Measurements from ENCODE around the gene SLC49A3.
"Not testable (repeated sequence)": the region's sequence is repeated elsewhere in the genome, so short reads cannot be mapped to it uniquely, and the experiment has no call there.

SLC49A3 gene

GRCh38 chr4:647481-647880 is 41.5 kb downstream of the SLC49A3 start:
- Histone ChIP-seq H3K9me3 (ENCODE audit: insufficient read depth, low read depth, low read length) (peaks cover 37% of the 10 kb centered on the region; the same call in 1 of the 2 replicates), H4K20me1 (ENCODE audit: insufficient read depth, low read length, poor library complexity, severe bottlenecking) (no peaks in the 10 kb centered on the region), H3K4me2 (ENCODE audit: low read depth, low read length, poor library complexity, severe bottlenecking) (no peak overlapping the region), H3K9me2 (replicated peaks; ENCODE audit: low read depth, low read length) (no peaks in the 10 kb centered on the region), H2AFZ (ENCODE audit: low read length) (no peak overlapping the region), H3K27me3 (ENCODE audit: insufficient read depth, low read length, poor library complexity, severe bottlenecking) (no peaks in the 10 kb centered on the region), H3K79me2 (ENCODE audit: insufficient read depth, low read length) (no peaks in the 10 kb centered on the region), H3K36me3 (ENCODE audit: insufficient read depth, low read length) (no peaks in the 10 kb centered on the region), H3K4me1 (ENCODE audit: insufficient read depth, low read length, poor library complexity, severe bottlenecking) (no peaks in the 10 kb centered on the region), H3K4me3 (ENCODE audit: low read length, poor library complexity, severe bottlenecking) (no peak overlapping the region), H3K9ac (ENCODE audit: low read depth, low read length, poor library complexity, severe bottlenecking) (no peak overlapping the region), H3F3A (ENCODE audit: low read depth) (no peaks in the 10 kb centered on the region)
- TF ChIP-seq EZH2phosphoT487 (IDR thresholded peaks at IDR 0.05; ENCODE audit: borderline replicate concordance), result no peak
- no peak for TF ChIP-seq CTCF (conservative IDR thresholded peaks at IDR 0.05; ENCODE audit: low read length)

- Histone ChIP-seq H3K4me1 (ENCODE audit: insufficient read depth, low read length, poor library complexity, severe bottlenecking) (no peaks in the 10 kb centered on the region), H3K27me3 (ENCODE audit: insufficient read depth, low read length, poor library complexity, severe bottlenecking) (no peaks in the 10 kb centered on the region)
Measured at GRCh38 chr4:646460-646859, 42.5 kb downstream of the SLC49A3 start.

GRCh38 chr4:642366-642765 is 46.6 kb downstream of the SLC49A3 start:
- H3K9me2 ChIP-seq (replicated peaks; ENCODE audit: low read depth, low read length); H3K4me1 ChIP-seq (ENCODE audit: insufficient read depth, low read length, poor library complexity, severe bottlenecking); H3K27me3 ChIP-seq (ENCODE audit: insufficient read depth, low read length, poor library complexity, severe bottlenecking); H3K79me2 ChIP-seq (ENCODE audit: insufficient read depth, low read length); H2AFZ ChIP-seq (ENCODE audit: low read length); H3F3A ChIP-seq (ENCODE audit: low read depth); H3K4me3 ChIP-seq (ENCODE audit: low read length, poor library complexity, severe bottlenecking); H3K36me3 ChIP-seq (ENCODE audit: insufficient read depth, low read length); H4K20me1 ChIP-seq (ENCODE audit: insufficient read depth, low read length, poor library complexity, severe bottlenecking); H3K4me2 ChIP-seq (ENCODE audit: low read depth, low read length, poor library complexity, severe bottlenecking); H3K9ac ChIP-seq (ENCODE audit: low read depth, low read length, poor library complexity, severe bottlenecking): not testable (repeated sequence)
- H3K9me3 ChIP-seq (ENCODE audit: insufficient read depth, low read depth, low read length), result 0 out of 2 replicates have a peak, but pooled peaks cover 19% of the 10 kb centered on the region

More at GRCh38 chr4:646460-646859, 42.5 kb downstream of the SLC49A3 start:
- Histone ChIP-seq H3K9me3 (ENCODE audit: insufficient read depth, low read depth, low read length) (peaks cover 34% of the 10 kb centered on the region; the same call in 1 of the 2 replicates), H3K9me2 (replicated peaks; ENCODE audit: low read depth, low read length) (no peaks in the 10 kb centered on the region), H2AFZ (ENCODE audit: low read length) (no peak overlapping the region), H3K36me3 (ENCODE audit: insufficient read depth, low read length) (no peaks in the 10 kb centered on the region), H3K79me2 (ENCODE audit: insufficient read depth, low read length) (no peaks in the 10 kb centered on the region), H3F3A (ENCODE audit: low read depth) (no peaks in the 10 kb centered on the region), H3K4me3 (ENCODE audit: low read length, poor library complexity, severe bottlenecking) (no peak overlapping the region), H3K9ac (ENCODE audit: low read depth, low read length, poor library complexity, severe bottlenecking) (no peak overlapping the region), H4K20me1 (ENCODE audit: insufficient read depth, low read length, poor library complexity, severe bottlenecking) (no peaks in the 10 kb centered on the region), H3K4me2 (ENCODE audit: low read depth, low read length, poor library complexity, severe bottlenecking) (no peak overlapping the region)
- TF ChIP-seq CTCF (conservative IDR thresholded peaks at IDR 0.05; ENCODE audit: low read length), result no peak
- no peak for TF ChIP-seq EZH2phosphoT487 (IDR thresholded peaks at IDR 0.05; ENCODE audit: borderline replicate concordance)

- Histone ChIP-seq H3K4me3 (ENCODE audit: low read length, poor library complexity, severe bottlenecking) (no peak overlapping the region), H3K27me3 (ENCODE audit: insufficient read depth, low read length, poor library complexity, severe bottlenecking) (no peaks in the 10 kb centered on the region), H3F3A (ENCODE audit: low read depth) (no peaks in the 10 kb centered on the region), H3K9me2 (replicated peaks; ENCODE audit: low read depth, low read length) (no peaks in the 10 kb centered on the region), H3K36me3 (ENCODE audit: insufficient read depth, low read length) (no peaks in the 10 kb centered on the region), H3K4me1 (ENCODE audit: insufficient read depth, low read length, poor library complexity, severe bottlenecking) (no peaks in the 10 kb centered on the region), H2AFZ (ENCODE audit: low read length) (no peak overlapping the region), H3K9ac (ENCODE audit: low read depth, low read length, poor library complexity, severe bottlenecking) (no peak overlapping the region), H3K79me2 (ENCODE audit: insufficient read depth, low read length) (no peaks in the 10 kb centered on the region), H4K20me1 (ENCODE audit: insufficient read depth, low read length, poor library complexity, severe bottlenecking) (no peaks in the 10 kb centered on the region), H3K9me3 (ENCODE audit: insufficient read depth, low read depth, low read length) (peaks cover 15% of the 10 kb centered on the region; the same call in 1 of the 2 replicates), H3K4me2 (ENCODE audit: low read depth, low read length, poor library complexity, severe bottlenecking) (no peak overlapping the region)
- no peak for TF ChIP-seq CTCF (conservative IDR thresholded peaks at IDR 0.05; ENCODE audit: low read length)
- TF ChIP-seq EZH2phosphoT487 (IDR thresholded peaks at IDR 0.05; ENCODE audit: borderline replicate concordance), result no peak
Measured at GRCh38 chr4:637536-638280, 51.2 kb downstream of the SLC49A3 start.
